HG03469 (cell line): ENCODE data around the gene RAD21L1.
"Not testable (repeated sequence)": the region's sequence is repeated elsewhere in the genome, so short reads cannot be mapped to it uniquely, and the experiment has no call there.

Experiments used
- ATAC-seq: cut with Tn5 transposase; IDR thresholded peaks from one replicate; pipeline ENCODE4 v1.9.1; 2021; ENCODE audit warnings: mild to moderate bottlenecking, moderate library complexity, moderate number of reproducible peaks; ENCODE audit not compliant: unreplicated experiment

Gene RAD21L1

DNA sequence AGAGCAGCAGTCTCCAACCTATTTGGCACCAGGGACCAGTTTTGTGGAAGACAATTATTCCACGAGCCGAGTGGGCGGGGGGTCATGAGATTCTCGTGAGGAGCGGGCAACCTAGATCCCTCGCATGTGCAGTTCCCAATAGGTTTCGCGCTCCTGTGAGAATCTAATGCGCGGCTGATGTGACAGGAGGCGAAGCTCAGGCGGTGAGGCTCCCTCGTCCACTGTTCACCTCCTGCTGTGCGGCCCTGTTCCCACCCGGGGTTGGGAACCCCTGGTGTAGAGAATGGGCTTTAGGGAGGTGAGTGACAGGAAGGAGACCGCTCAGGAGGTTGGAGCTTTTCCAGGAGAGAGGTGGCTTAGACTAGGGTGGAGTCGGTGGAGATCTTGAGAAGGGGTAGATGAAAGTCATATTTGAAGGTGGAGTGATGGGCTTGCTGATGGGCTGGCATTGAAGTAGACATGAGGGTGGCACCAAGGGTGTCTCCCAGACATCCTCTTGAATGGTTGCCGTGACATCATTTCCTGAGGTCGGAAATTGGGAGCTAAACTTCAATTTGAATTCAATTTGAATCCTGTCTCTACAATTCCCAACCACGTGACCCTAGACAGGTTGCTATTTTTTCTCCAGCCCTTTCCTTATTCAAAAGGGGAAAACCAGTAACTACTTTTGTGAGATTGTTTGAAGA lies 1.5 kb upstream of the RAD21L1 start:
- no peak for ATAC-seq

DNA sequence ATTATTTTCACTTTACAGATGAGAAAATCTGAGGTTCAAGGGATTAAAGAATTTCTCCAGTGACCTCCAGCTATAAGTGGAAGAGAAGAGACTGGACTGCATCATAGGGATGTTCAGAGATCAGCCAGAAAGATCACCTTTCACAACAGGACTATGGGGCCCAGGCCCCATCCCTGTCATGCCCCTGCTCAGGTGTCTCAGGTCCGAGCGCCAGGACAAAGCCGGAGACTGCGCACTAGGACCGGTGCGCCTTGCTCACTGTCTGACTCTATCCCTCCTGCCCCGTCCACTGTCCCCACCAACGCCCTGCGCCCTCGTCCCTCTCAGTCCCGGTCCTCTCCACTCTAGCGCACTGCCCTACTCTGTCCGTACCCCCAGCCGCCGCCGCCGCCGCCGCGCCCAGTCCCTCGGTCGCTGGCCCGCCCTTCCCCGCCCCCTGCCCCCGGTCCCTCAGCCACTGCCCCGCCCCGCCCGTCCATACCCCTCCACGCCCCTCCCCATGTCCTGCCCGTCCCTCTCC lies 521 bp upstream of the RAD21L1 start:
- ATAC-seq: no peak

DNA sequence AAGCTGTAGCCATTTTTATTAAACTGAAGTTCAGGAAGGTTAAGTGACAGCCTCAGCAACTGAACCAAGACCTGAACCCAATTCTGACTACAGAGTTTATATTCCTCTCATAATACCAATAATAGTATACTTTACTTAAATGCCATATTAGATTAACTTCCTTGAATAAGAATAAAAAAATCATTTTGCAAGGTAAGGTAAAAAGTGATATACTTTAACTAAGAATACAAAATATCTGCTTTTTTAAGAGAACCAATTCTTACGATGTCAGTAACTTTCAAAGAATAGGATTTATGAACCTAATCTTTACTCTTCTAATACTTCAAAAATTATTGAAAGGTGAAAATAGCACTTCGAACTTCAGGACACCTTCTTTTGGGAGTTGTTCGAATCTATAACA lies 3.7 kb downstream of the RAD21L1 start:
- ATAC-seq: no peak

DNA sequence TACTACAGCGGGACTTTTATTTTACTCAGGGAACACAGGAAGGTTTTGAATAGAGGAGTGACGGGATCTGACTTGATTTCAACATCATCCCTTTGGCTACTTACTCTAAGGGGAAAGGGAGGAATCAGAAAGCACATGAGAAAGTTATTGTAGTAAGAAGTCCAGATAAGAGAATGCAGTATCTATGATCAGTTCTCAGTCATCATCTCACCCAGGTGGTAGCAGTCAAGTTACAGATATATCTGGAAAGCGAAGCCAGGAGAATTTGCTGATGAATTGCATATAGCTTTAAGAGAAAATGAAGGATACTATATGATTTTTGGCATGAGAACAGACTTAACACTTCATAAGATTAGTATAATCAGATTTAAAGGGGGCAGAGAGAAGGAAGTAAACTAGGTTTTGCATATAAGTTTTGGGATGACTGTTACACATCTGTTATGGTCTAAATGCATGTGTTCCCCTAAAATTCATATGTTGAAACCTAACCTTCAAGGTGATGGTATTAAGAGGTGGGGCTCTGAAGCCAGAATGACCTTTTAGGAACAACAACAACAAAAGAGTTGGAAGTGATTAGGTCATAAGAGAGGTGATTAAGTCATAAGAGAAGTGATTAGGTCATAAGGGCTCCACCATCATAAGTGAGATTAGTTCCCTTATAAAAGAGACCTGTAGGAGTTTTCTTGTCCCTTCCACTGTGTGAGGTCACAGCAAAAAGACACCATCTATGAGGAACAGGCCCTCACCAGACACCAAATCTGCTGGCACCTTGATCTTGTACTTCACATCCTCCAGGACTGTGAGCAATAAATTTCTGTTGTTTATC lies 6.7 kb downstream of the RAD21L1 start:
- no peak for ATAC-seq

DNA sequence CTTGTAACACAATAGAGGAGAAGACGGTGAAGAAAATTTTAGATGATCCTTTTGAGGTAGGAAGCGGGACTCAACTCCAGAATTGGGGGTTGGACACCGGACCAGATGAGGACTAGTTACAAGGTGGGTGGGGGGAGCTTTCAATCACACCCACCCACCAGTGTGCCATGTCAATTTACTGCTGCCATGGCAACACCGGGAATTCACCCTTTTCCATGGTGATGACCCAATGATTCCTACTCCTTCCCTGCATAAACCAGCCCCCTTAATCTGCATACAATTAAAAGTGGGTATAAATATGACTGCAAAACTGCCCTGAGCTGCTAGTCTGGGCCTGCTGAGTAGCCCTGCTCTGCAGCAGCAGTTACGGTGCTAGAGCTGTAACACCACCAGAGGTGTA lies 14.7 kb downstream of the RAD21L1 start:
- no peak for ATAC-seq

DNA sequence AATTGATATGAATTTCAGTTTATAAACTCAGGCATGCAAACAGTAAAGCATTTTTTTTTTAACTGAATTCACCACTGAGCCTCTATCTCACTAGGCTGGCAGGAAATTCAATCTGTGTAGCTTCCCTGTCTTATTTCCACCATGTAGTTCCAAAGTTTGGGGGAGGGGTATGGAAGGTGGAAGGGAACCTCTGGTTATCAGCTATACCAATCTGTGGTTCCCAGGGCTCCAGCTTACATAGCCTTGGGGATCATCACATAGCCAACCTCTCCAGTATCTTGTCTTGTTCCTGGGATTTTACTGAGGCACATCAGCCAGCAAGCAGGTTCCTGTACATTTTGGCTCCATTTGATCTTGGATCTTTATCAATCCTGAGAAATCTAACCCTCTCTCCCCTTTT lies 15.6 kb downstream of the RAD21L1 start:
- ATAC-seq: no peak

DNA sequence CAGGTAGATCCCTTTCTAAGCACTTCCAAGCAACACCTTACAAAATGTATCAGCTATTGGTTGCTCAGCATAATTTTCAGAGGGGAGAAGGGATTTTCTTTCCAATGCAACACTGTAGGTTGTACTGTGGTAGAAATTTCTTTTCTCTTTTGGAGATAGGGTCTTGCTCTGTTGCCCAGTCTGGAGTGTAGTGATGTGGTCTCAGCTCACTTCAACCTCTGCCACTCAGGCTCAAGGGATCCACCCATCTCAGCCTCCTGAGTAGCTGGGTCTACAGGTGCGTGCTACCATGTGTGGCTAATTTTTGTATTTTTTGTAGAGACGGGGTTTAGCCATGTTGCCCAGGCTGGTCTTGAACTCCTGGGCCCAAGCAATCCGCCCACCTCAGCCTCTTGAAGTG lies 16.3 kb downstream of the RAD21L1 start:
- ATAC-seq: no peak

DNA sequence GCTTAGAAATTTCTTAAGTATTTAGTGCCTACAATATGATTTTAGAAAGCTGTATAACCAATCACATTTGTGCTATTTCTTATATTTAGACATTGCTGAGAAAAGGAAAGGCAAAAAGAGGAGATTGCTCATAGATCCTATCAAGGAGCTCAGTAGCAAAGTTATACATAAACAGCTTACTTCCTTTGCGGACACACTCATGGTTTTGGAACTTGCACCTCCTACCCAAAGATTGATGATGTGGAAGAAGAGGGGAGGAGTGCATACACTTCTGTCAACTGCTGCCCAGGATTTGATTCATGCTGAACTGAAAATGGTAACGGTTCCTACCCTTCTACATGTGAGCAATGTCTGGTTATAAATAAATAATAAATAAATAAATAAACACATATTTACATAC lies 16.7 kb downstream of the RAD21L1 start:
- ATAC-seq: no peak

DNA sequence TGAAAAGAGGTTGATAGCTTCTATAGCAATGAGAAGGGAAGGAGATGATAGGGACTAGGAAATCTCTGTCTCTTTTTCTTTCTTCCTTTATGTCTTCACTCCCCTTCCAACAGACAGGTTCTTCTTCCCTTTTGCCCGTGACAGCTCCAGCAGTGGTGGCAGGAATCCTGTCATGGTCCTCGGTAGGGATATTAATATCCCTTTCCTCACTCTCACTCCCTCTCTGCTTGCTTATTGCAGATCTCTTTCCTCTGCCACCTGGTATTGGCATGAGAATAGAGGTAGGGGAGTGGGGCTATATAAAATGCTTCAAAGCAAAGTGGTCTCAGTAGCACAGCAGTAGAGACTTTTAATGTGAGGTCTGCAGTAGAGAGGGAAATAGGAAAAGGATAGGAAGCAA lies 19.7 kb downstream of the RAD21L1 start:
- no peak for ATAC-seq

DNA sequence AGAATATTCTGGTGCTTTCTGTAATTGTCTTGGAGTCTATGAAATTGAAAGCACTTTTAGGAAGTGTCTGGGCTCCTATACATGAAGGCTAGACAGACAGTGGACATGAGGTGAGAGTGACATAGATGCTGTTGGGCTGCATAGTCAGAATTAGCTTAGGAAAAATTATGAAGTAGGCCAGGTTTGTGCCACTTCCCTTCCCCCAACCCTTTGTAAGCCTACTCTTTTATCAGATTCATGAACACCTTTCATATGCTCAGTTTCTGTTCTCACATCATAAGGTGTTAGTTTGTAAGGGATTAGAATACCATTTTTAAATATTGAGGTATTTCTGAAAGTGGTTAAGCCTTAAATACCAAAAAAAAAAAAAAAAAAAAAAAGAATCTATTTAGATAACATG lies 21.8 kb downstream of the RAD21L1 start:
- ATAC-seq: no peak

DNA sequence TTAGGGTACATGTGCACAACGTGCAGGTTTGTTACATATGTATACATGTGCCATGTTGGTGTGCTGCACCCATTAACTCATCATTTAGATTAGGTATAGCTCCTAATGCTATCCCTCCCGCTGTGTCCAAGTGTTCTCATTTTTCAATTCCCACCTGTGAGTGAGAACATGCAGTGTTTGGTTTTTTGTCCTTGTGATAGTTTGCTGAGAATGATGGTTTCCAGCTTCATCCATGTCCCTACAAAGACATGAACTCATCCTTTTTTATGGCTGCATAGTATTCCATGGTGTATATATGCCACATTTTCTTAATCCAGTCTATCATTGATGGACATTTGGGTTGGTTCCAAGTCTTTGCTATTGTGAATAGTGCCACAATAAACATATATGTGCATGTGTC lies 24.4 kb downstream of the RAD21L1 start:
- ATAC-seq: not testable (repeated sequence)

DNA sequence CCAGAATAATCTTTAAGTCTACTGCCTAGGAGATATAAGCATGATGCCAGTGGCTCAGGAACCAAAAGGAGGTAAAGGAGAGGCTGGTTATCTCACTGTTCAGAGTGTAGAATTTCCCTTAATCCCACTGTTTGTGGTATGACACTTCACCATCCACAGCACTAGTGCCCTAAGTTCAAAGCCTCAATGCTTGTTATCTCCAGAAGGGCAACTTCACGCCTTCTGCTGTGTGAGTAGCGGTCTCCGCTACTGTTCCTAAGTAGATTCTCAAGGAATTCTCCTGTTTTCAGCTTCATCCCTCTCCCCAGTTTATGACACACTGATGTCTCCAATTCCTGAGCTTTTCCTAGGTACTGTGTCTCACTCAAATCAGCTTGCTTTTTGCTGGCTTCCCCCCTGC lies 26.6 kb downstream of the RAD21L1 start:
- no peak for ATAC-seq

DNA sequence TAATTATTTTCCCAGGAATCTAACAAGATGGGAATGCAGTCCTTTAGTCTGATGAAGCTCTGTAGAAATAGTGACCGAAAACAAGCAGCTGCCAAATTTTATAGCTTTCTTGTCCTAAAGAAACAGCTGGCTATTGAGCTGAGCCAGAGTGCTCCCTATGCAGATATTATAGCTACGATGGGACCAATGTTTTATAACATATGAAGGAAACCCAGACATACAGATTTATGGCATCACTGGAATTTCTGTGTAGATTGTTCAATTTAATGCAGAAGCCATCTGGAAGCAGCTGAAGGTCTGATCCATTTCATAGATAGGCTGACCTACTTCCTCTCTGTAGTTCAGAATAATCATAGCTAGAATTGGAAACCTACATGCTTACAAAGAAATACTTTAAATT lies 28.4 kb downstream of the RAD21L1 start:
- ATAC-seq: no peak

DNA sequence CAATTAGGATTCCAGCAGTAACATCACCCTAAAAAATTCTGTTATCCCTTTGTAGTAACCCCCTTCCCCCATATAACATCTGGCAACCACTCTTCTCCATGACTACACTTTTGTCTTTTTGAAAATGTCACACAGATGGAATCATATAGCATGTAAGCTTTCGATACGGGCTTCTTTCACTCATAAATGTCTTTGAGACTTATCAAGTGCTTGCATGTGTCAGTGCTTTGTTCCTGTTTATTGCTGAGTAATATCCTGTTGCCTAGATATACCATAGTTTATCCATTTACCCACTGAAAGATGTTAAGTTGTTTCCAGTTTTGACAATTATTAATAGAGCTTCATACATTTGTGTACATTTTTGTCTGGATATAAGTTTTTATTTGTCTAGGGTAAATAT lies 29.8 kb downstream of the RAD21L1 start:
- no peak for ATAC-seq

DNA sequence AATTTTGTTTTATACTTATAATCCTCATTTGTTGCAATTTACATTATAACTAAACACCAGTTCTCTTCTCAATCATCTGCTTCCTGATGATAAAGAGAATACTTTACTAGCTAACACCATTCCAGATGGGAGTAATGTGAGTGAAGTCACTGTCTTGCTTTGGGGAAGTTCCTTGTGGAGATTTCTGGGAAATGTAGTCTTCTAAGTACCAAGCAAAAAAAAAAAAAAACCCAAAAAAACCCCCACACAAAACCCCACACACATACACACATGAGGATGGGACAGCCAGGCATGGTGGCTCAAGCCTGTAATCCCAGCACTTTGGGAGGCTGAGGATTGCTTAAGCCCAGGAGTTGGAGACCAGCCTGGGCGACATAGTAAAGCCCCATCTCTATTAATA lies 38.0 kb downstream of the RAD21L1 start:
- ATAC-seq: no peak

DNA sequence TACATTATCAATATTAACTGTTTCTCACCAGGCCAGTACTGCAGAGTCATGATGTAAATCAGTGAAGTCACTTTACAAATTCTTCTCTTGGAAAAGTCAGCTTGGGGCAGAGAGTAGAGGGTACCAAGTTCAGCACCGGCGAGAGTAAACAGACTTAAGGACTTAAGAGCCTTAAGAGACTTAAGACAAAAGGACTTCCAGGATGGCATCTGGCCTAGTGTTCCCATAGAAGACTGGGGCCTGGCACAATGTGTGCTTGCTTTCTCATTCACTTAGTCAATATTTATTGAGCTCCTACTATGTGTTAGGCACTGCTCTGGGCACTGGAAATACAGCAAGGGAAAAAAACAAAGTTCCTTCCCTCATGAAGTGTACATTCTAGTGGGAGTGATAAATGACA lies 38.9 kb downstream of the RAD21L1 start:
- no peak for ATAC-seq

DNA sequence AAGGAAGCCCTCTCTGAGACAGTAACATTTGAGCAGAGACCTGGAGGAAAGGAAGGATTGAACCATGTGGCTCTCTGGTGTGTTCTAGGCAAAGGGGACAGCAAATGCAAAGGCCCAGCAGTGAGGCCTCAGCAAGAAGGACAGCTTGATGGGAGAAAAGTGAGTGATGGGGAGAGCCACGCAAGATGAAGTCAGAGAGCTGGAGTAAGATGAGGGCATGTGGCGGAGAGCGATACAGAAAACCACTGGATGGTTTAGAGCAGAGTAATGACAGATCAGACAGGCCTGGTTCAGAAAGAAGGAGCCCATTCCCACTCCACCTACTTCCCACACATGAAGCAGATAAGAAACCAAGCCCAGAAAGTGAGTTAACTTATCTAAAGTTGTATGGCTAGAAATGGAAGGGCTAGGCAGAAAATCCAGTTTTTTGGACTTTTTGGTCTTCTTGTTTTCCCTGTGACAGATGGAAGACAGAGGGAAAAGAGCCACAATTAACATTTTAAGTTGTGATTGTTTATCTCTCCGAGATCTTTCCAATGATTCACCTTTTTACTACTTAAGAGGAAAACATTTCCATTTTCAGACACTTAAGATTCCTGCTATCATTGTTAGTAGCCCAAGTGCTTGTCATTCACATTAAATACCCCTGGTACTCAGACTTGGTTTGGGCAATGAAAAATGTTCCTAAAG lies 39.5 kb downstream of the RAD21L1 start:
- no peak for ATAC-seq

DNA sequence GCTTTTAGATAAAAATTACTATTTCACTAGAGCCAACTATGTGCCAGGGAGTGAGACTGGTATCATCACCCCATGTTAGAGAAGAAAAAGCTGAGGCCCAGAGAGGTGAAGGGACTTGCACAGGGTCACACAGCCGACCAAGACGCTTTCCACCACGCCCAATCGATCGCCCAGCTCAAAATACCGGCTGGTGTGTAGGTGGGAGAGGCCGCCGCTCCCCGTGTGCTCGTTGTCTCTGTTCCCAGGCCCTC lies 40.0 kb downstream of the RAD21L1 start:
- no peak for ATAC-seq

DNA sequence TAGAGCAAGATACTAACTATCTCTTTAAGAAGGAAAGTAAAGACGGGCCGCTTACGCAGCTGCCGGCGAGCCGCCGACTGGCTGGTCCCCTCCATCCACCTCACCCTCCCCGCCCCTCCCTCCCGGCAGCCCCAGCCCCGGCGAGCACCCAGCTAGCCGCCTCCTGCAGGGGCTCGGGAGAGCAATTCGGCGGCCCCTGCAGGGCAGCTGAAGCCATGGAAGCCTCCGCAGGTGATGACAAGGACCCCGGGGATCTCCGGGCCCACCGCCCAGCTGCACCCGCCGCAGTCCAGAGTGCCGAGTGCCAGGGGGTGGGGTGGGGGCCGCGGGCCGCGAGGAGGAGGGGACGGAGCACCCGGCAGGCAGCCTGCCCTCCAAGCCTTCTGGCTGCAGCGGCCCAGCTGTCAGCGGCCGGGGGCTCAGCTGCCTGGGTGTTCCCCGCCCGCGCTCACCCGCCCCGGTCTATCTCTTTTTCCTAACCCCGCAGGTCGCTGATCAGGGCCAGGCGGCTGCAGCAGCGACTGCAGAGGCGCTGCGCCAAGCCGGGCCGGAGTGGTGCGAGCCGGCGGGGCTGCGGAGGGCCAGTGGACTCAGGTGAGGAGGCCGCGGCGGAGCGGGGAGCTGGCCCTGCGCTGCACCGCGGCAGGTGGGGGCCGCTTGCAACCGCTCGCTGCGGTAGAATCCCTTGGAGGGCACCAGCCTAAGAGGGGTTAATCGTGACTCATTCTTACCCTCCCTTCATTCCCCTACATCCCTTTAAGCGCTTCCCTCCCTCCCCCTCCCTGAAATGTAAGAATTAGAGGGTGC lies 40.5 kb downstream of the RAD21L1 start, which contains the start of gene SNPH:
Gene SNPH (plus strand): TSS at position 128 of the 807 bp plus-strand sequence. CDS start 29,946 bp downstream, outside the sequence.
- ATAC-seq: no peak

DNA sequence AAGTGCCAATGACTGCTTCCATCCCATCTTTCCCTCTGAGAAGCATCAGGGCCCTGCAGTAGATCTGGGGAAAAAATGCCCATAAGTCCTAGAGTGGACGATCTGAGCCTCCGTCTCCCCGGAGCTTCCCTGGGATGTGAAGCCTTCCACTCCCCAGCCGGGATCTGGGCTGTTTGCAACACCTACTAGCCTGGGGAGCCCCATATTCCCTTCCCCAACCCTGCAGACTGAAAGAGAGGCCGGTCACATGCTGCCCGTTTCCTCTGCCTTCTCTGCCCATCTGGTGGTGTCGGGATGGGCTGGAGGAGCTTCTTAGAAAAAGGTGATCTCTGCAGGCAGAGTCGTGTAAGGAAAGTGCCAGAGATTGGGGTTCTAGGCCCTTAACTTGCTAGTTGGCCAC lies 41.3 kb downstream of the RAD21L1 start:
- no peak for ATAC-seq

DNA sequence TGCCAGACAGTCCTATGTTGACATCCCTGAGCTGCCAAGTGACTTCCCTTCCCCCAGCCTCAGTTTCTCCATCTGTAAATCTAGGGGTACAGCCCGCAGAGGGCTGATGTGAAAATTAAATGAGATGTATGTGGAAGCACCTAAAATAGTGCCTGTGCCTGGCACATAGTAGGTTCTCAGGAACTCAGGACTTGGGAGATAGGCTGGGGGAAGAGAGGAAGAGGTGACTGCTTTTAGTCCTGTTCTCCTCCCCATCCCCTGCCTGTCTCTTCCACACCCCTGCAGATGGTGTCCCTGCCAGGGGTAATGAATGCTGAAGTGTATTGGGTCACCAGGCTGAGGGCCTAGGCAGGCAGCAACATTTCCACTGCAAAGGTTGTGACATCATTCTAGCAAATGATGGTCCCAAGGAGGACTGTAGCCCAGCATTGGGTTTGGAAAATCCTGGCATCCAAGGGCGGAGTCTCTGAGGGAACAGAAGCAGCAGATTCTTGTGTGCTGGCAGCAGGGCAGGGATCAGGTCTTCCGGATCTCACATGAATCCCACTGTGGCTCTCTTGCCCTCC lies 42.0 kb downstream of the RAD21L1 start:
- no peak for ATAC-seq
